HG03066 (cell line): ENCODE data around the gene RERE.

ENCODE experiments used
- ATAC-seq: cut with Tn5 transposase; IDR thresholded peaks from one replicate; pipeline ENCODE4 v1.9.1; 2021; ENCODE audit warnings: low read depth; ENCODE audit not compliant: unreplicated experiment

The RERE gene

GRCh38 chr1:8360493-8361197, 456.8 kb downstream of the RERE start:
- no peak for ATAC-seq

- ATAC-seq = no peak
These were observed 457.6 kb downstream of the RERE start for GRCh38 chr1:8359617-8360481.

GRCh38 chr1:8358897-8359616, 458.4 kb downstream of the RERE start:
- ATAC-seq = no peak

GRCh38 chr1:8358241-8358896, 459.1 kb downstream of the RERE start:
- no peak for ATAC-seq

- ATAC-seq = no peak
These were observed 459.9 kb downstream of the RERE start for GRCh38 chr1:8357329-8358101.

GRCh38 chr1:8356256-8357209, 460.9 kb downstream of the RERE start:
- ATAC-seq = no peak

- no peak for ATAC-seq
These were observed 461.8 kb downstream of the RERE start for GRCh38 chr1:8355439-8356255.

- ATAC-seq = no peak
These were observed 463.4 kb downstream of the RERE start for GRCh38 chr1:8354038-8354437.

GRCh38 chr1:8352886-8353785, 464.3 kb downstream of the RERE start:
- ATAC-seq = no peak

GRCh38 chr1:8352471-8352845, 465.0 kb downstream of the RERE start:
- no peak for ATAC-seq

- no peak for ATAC-seq
These were observed 465.6 kb downstream of the RERE start for GRCh38 chr1:8351693-8352470.

- no peak for ATAC-seq
These were observed 466.3 kb downstream of the RERE start for GRCh38 chr1:8350914-8351684.

GRCh38 chr1:8349961-8350360, 467.5 kb downstream of the RERE start:
- no peak for ATAC-seq

- ATAC-seq = no peak
These were observed 468.0 kb downstream of the RERE start for GRCh38 chr1:8349473-8349865.

GRCh38 chr1:8348777-8349472, 468.5 kb downstream of the RERE start:
- ATAC-seq = no peak
